ENCODE data around the gene ATG5. TPM values are rescaled to one million over a fixed set of nuclear protein-coding genes. Genes with fewer than 3 reads are reported as not detected.

Gene ATG5
- total and polyA plus RNA-seq, 9 of the 15 experiments (the other 6 are each of a cell fraction or from before 2014, with no cell fraction given), result 29.0 to 80.0 (median 53.2) TPM

DNA sequence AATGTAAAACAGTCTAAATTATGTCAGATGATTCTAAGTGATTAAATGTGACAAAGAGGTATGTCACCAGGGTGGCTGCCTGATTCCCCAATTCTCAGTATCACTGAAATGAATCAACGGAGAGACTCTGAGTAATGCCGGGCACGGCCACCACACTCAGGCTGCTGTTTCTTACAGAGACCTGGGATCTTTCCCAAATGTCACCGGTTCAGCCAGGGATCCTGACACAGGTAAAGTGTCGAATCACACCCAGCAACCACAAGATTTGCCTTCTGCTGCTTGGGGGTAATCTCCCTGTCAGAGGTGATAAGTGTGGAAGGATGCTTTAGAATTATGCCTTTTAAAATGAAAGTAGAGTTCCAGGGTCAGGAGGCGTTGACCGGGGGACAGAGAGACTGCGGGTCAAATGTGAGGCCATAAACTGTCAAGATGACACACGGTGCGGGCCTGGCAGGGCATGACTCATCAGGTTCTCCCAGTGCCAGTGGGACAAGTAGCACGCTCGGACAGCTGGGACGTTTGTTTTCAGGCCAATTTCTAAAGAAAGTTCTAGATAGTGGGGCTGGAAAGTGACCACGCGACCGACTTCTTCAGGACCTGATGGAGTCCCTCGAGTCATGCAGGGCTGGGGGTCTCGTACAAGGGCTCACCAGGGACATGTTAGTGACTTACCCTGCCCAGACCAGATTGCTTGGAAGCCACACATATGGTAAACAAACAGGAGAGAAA is 190.5 kb downstream of the ATG5 start (continued):
- TF ChIP-seq ZNF318 (IDR thresholded peaks at IDR 0.05; ENCODE audit: borderline replicate concordance in 1 of 2, low read depth in 1 of 2) (0 out of 4 replicates have a peak, but pooled peaks of 1 of the 2 experiments have one; percentile 59), ZBTB7A (IDR thresholded peaks at IDR 0.05; ENCODE audit: borderline replicate concordance, control insufficient read depth, low read depth, low read length) (no peak), JUNB (CRISPR knock-in tag; conservative IDR thresholded peaks at IDR 0.05) (peak; percentile 68; the same call in 1 of the 2 replicates), ZNF707 (CRISPR knock-in tag; conservative IDR thresholded peaks at IDR 0.05) (no peak), ZNF589 (CRISPR knock-in tag; IDR thresholded peaks at IDR 0.05; ENCODE audit: low read depth) (peak; percentile 66), RFX1 (IDR thresholded peaks at IDR 0.05) (no peak), CXXC5 (CRISPR knock-in tag; IDR thresholded peaks at IDR 0.05) (0 out of 2 replicates have a peak, but pooled peaks have one; percentile 31), TBP (optimal IDR thresholded peaks at IDR 0.05; ENCODE audit: low read depth, low read length) (no peak), CREB3 (tag; conservative IDR thresholded peaks at IDR 0.05; ENCODE audit: low read depth) (peak; percentile 74), ZNF140 (CRISPR knock-in tag; IDR thresholded peaks at IDR 0.05) (no peak), ATF7 (IDR thresholded peaks at IDR 0.05) (0 out of 2 replicates have a peak, but pooled peaks have one; percentile 34), HMG20B (CRISPR knock-in tag; IDR thresholded peaks at IDR 0.05) (no peak), FOSL1 (tag; conservative IDR thresholded peaks at IDR 0.05) (peak; percentile 93)
- TF ChIP-seq, protein P1, sequence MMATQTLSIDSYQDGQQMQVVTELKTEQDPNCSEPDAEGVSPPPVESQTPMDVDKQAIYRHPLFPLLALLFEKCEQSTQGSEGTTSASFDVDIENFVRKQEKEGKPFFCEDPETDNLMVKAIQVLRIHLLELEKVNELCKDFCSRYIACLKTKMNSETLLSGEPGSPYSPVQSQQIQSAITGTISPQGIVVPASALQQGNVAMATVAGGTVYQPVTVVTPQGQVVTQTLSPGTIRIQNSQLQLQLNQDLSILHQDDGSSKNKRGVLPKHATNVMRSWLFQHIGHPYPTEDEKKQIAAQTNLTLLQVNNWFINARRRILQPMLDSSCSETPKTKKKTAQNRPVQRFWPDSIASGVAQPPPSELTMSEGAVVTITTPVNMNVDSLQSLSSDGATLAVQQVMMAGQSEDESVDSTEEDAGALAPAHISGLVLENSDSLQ (IDR thresholded peaks at IDR 0.05), result peak; percentile 75
- TF ChIP-seq, protein P2, sequence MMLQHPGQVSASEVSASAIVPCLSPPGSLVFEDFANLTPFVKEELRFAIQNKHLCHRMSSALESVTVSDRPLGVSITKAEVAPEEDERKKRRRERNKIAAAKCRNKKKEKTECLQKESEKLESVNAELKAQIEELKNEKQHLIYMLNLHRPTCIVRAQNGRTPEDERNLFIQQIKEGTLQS (IDR thresholded peaks at IDR 0.05), result peak; percentile 96
- TF ChIP-seq, protein P2 (CRISPR knock-in tag; conservative IDR thresholded peaks at IDR 0.05), result 0 out of 2 replicates have a peak, but pooled peaks have one; percentile 73

Data from K562 (cell line).